ENCODE results near the gene OSTN.
"Not testable (repeated sequence)": the region's sequence is repeated elsewhere in the genome, so short reads cannot be mapped to it uniquely, and the experiment has no call there.

Gene OSTN

GRCh38 chr3:191269289-191270085 lies 70.4 kb downstream of the OSTN start:
- no peak for DNase-seq

GRCh38 chr3:191275244-191275643 lies 76.2 kb downstream of the OSTN start:
- DNase-seq, result not testable (repeated sequence)

- DNase-seq, result no peak
Measured at GRCh38 chr3:191275751-191276150, 76.7 kb downstream of the OSTN start.

- DNase-seq, result no peak
Measured at GRCh38 chr3:191280111-191280510, 81.1 kb downstream of the OSTN start.

- no peak for DNase-seq
Measured at GRCh38 chr3:191280882-191281281, 81.8 kb downstream of the OSTN start.

- no peak for DNase-seq
Measured at GRCh38 chr3:191282251-191283185, 83.5 kb downstream of the OSTN start.

GRCh38 chr3:191283400-191283799 lies 84.4 kb downstream of the OSTN start:
- no peak for DNase-seq

- no peak for DNase-seq
Measured at GRCh38 chr3:191290311-191291025, 91.4 kb downstream of the OSTN start.

- DNase-seq, result no peak
Measured at GRCh38 chr3:191292243-191293015, 93.4 kb downstream of the OSTN start.

- no peak for DNase-seq
Measured at GRCh38 chr3:191294291-191294690, 95.2 kb downstream of the OSTN start.

- no peak for DNase-seq
Measured at GRCh38 chr3:191296041-191296541, 97.0 kb downstream of the OSTN start.

GRCh38 chr3:191298846-191299245 lies 99.8 kb downstream of the OSTN start:
- DNase-seq, result no peak

- no peak for DNase-seq
Measured at GRCh38 chr3:191300422-191300821, 101.4 kb downstream of the OSTN start.

- DNase-seq, result no peak
Measured at GRCh38 chr3:191301017-191301416, 102.0 kb downstream of the OSTN start.

GRCh38 chr3:191301782-191302411 lies 102.9 kb downstream of the OSTN start:
- DNase-seq, result no peak

GRCh38 chr3:191302451-191302850 lies 103.4 kb downstream of the OSTN start:
- DNase-seq, result no peak

GRCh38 chr3:191303596-191303995 lies 104.6 kb downstream of the OSTN start:
- no peak for DNase-seq

GRCh38 chr3:191306428-191306827 lies 107.4 kb downstream of the OSTN start:
- no peak for DNase-seq

GRCh38 chr3:191307341-191307740 lies 108.3 kb downstream of the OSTN start:
- no peak for DNase-seq

GRCh38 chr3:191313296-191313695 lies 114.3 kb downstream of the OSTN start:
- DNase-seq, result no peak

GRCh38 chr3:191314109-191314728 lies 115.2 kb downstream of the OSTN start:
- no peak for DNase-seq
